GM18907 (cell line): Measurements from ENCODE around the gene CLSTN2.

Experiments
- ATAC-seq: cut with Tn5 transposase; IDR thresholded peaks from one replicate; pipeline ENCODE4 v1.9.1; 2021; ENCODE audit warnings: mild to moderate bottlenecking, moderate library complexity; ENCODE audit not compliant: unreplicated experiment

Gene CLSTN2

DNA sequence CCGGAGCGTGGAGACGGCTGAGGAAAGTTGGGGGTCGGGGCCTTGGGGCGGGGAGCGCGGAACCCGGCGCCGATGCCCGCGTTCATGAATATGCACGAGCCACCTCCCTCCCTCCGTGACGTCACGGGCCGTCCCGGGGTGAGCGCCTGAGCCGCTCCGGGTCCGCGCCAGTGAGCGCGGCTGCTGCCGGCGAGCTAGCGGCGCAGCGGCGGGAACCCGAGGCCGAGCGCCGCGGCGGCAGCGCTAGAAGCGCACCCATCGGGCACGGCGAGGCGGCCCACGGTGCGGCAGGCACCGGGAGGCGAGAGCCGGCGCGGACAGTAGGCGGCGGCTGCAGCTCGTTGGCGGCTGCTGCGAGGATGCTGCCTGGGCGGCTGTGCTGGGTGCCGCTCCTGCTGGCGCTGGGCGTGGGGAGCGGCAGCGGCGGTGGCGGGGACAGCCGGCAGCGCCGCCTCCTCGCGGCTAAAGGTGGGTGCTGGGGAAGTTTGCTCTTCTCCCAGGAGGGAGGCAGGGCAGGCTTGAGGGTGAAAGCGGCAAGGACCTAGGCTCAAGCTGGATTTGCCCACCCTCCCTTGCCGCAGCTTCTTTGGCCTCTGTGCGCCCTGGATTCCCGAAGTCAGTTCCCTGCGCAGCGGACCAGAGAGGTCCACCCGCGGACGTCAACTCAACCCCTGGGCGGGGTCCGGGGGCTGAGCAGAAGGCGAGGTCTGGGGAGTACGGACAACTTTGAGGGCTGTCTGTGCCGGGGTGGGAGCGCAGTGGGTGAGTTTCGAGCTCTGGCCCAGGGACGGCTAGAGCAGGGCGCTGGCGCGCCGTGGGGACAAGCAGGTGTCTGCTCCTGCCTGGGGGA is at the start of gene CLSTN2:
Gene CLSTN2, plus strand, starts transcription at position 170 of the 850 bp plus-strand sequence.
- peak; percentile 64 for ATAC-seq

DNA sequence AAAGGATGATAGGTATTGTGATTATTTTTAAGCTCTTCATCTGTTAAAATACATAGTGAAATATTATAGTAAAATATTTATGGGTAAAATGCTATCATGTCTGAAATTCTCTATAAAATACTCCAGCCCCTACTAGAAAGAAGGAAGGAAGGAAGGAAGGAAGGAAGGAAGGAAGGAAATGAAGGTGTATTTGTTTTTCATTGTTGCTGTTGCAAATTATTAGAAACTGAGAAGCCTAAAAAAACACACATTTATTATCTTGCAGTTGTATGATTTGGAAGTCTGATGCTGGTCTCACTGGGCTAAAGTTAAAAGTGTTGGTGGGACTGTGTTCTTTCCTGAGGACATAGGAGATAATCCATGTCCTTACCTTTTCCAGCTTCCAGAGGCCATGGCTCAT is 47.6 kb upstream of the CLSTN2 start:
- no peak for ATAC-seq

DNA sequence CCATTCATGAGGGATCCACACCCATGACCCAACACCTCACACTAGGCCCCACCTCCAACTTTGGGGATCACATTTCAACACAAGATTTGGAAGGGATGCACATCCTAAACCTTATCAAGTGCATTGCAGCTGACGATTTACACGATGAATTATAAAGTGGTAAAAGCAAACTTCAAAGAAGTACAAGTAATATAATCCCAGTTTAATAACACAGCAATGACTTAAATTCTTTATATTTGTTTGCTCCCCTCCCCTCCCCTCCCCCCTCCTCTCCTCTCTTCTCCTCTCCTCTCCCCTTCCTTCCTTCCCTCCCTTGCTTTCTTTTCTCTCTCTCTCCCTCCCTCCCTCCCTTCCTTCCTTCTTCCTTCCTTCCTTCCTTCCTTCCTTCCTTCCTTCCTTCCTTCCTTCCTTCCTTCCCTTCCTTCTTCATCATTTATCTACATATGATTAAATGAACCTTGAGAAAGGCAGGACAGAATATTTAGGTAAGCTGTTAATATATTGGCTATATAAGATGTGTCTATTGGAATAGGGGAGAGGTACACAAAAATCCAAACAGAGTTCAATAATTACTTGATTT is 46.3 kb upstream of the CLSTN2 start:
- ATAC-seq: no peak

DNA sequence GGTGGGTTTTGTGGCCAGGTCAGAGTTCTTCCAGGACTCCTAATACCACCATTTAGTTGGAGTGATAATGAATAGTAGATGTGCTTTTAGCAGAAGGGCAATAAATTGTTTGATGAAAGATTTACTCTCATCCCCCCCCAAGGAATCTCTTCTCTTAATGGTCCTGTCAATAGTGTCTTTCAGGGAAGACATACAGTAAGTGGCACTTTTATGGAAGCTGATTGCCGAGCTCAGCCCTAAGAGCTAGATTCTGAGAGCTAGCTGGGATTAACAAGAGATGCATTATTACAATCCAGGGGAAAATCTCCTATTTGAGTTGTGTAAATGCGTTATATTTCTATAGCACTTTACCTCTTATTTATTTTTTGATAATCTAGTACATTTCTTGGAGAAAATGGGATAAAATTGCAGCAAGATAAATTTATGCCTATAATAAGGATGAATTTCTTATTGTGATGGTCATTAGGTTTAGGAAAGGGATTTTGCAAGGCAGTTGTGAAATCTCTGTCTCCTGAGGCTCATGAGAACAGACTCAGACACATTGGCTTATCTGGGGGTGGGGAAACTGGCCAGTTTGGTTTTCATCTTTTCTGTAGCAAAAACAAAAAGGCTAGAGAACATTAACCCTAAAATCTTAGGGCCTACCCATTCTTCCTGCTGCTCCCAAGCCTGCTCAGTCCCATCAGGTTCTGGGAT is 41.6 kb upstream of the CLSTN2 start:
- ATAC-seq: no peak

DNA sequence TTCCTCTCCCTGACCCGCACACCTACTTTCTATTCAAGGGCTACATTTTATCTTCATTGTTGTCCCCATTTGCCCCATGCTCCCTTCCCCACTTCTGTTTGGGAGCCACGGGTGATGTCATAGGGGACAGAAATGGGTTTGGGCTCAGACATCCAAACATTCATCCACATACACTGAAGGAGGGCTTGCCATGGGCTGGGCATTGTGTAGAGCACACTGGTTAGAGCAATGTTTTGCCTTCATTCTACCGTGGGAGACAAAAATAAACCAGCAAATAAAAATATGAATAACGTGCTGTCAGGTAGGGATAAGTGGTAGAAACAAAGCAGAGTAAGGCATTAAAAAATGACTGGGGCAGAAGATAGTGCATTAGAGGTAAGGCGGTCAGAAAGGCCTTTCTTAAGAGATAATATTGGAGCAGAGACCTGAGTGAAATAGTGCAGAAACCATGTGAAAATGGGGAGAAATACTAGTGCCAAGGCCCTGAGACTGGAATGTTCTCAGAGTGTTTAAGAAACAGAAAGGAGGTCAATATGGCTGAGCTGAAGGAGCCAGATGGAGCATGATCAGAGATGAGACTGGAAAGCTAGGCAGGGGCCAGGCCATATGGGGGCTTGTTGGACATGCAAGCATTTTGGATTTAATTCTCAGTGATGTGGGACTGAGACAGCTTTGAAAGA is 40.9 kb upstream of the CLSTN2 start:
- ATAC-seq: no peak

DNA sequence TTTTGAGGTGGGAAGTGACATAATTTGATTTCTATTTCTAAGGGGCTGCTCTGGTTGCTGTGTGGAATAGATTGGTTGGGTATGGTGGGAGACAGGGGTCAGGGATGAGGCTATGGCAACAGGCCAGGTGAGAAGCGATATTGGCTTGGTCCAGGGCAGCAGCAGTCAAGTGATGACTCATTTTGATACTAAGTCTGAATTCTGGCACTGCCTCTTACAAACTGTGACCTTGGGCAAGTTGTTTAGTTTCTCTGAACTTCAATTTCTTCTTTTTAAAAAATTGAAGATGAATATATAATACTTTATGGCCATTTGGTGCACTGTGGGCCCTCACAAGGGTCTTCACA is 40.4 kb upstream of the CLSTN2 start:
- ATAC-seq: no peak

DNA sequence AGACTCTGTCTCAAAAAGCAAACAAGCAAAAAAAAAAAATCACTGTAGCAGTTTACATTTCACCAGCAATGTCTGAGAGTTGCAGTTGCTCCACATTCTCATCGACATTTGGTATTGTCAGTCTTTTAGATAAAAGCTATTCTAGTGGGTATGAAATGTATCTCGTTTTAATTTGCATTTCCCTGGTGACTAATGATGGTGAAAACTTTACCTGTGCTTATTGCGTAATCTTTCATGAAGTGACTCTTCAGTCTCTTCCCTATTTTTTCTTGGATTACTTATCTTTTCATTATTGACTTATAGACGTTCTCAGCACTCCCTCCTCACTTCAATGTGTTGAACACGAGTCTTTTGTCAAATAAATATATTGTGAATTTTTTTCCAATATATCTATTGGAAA is 37.2 kb upstream of the CLSTN2 start:
- ATAC-seq: no peak

DNA sequence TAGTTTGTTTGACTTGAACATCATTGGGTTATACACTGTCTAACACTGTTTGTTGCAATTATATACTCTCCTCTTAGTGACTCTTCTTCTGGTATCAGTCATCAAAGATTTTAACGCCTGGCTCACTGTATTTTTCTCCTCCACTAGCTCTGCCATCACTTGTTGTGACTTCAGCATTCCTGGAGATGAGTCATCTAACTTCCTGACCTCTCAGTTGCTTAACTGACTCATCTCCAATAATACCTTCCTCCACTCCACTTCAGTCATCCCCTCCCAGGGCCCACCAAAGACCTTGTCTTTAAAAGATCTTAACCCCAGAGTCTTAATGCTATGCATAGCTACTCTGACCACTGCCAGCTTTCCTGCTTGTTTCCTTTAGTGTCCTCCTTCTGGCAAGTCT is 28.6 kb upstream of the CLSTN2 start:
- ATAC-seq: no peak

DNA sequence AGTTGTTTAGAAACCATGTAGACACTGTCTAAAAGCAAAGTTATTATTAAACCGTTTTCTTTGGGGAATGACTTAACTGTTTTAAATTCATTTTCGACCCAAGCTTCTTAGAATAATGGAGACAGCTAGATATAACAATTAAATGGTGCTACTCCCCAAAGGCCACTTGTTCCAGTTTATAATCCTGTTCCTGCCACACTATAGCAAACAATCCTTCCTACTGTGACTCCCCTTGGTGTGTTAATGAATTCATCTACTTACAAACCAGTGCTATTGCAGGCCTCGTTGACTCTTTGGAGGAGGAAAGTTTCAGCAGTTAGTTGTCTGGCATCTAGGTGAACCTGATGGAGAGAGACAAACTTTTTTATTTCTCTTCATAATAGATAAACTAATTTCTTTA is 25.2 kb upstream of the CLSTN2 start:
- ATAC-seq: no peak

DNA sequence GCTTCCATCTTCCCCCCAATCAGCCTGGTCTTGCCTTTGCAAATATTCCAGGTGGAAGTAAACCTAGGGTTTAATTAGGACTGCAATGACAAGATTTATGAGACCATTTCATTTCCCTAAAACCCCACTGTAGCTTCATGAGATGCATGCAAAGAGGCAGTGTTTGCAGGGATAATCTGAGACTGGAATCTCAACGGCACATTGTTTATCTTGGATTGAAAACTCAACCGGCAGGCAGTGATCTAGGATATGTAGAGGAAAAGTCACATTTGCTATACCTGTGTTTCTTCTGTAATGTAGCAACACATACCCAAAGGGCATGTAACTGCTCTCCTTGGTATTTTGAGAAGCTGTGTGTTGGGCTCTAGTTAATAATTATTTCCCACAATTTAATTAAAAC is 18.7 kb upstream of the CLSTN2 start:
- ATAC-seq: no peak

DNA sequence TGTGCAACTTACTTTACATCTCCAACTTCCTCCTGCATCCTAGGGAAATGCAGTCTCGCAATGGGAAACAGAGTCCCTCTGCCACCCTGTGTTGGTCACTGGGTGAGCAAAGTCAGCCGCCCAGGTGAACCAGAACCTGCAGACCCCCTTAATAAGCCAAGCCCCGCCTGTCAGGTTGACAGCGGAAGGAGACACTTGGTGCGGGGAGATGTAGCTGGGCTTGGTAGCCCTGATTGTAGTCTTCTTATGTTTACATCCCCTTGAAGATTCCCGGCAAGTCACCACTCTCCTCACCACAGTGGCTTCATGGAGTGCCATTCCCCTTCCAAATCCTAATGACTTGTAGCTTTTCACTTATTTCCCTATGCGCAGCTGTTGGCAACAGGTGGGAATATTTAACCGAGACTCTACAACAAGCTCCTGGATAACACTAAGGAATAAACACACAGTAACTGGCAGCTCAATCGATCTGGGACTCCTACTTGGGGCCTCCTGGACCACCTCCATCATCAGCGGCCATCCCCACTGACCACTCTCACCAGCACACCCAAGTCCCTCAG is 17.7 kb upstream of the CLSTN2 start:
- ATAC-seq: no peak

DNA sequence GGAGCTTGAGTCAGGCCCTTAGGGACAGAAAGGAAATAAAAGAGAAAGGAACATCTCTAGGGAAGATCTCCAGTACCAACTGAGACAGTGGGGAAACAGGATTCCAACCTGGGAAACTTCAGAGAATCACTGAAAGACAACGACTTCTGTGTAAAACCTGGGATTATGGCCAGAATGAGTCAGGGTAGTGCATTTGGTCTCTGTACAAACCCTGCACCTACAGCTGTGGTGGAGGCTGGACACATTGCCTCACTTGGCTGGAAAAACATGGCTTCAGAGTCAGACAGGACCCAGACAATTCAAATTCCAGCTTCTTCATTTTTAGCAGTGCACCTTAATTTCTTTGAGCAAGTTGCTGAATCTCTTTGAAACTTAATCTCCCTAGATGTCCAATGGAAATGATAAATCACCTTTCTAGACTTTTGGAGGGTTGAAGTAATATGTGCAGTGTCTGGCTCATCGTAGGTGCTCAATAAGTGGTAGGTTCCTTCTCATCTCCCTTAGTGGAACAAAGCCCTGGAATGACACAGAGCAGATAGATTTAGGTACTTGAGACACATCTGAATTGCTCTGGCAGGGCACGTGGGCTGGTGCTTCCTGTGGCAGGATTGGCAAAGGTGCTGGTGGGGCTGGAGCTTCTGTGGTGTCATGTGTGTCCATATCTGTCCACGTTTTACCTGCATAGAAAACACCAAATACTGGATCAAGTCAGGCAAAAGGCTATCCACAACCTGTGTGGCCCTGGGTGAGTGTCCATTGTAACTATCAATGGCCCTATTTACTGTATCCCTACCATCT is 6.1 kb upstream of the CLSTN2 start:
- ATAC-seq: no peak

DNA sequence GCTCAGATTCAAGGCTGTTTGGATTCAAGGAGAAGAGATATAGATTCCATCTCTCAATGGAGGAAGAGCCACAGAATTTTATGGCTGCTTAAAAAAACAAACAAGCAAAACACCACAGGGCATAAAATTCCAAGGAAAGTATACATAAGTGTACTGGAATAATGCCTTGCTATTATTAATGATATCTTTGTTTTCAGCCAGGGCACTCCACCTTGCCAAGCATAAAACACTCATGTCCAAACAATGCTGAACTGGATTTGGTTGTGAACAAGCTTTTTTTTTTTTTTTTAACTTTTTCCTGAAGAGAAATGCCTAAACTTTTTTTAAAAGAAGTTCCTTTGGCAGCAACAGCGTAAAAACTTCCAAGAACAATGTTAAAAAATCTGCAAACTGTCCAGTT is 4.8 kb upstream of the CLSTN2 start:
- ATAC-seq: no peak

DNA sequence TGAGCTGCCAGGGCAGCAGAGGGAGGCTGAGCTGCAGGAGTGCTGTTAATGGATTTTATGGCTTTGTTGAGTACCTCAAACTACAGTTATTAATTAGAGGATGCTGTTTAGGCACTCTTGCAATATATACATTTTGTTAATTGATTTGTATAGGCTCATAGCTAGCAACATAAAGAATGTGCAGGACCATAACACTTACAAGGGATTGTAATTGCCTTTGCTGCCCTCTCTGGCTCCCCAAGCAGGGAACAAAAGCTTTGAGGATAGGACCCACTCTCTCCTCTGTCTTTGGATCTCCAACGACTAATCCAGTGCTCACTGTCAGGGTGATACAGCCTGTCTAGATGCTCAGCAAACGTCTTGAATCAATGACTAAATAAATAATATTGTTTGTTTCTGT is 1.2 kb upstream of the CLSTN2 start:
- no peak for ATAC-seq

DNA sequence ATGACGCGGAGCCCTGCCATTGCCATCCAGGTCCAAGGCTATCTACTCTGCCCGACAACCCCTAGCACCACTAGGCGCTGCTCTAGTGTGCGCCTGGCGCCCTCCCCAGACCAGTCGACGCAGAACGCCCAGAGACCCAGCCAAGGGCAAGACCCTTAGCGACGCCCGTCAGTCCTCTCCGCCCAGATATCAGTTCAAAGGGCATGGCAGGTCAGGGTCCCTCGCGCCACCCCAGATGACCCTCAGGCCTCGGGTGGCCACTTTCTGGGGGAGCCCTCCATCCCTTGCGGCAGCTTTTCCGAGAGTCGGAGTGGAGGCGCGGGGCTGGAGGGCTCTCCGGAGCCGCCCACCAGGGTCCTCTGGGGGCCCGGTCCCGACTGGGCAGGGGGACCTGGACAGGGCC is 371 bp upstream of the CLSTN2 start:
- peak; percentile 43 for ATAC-seq

DNA sequence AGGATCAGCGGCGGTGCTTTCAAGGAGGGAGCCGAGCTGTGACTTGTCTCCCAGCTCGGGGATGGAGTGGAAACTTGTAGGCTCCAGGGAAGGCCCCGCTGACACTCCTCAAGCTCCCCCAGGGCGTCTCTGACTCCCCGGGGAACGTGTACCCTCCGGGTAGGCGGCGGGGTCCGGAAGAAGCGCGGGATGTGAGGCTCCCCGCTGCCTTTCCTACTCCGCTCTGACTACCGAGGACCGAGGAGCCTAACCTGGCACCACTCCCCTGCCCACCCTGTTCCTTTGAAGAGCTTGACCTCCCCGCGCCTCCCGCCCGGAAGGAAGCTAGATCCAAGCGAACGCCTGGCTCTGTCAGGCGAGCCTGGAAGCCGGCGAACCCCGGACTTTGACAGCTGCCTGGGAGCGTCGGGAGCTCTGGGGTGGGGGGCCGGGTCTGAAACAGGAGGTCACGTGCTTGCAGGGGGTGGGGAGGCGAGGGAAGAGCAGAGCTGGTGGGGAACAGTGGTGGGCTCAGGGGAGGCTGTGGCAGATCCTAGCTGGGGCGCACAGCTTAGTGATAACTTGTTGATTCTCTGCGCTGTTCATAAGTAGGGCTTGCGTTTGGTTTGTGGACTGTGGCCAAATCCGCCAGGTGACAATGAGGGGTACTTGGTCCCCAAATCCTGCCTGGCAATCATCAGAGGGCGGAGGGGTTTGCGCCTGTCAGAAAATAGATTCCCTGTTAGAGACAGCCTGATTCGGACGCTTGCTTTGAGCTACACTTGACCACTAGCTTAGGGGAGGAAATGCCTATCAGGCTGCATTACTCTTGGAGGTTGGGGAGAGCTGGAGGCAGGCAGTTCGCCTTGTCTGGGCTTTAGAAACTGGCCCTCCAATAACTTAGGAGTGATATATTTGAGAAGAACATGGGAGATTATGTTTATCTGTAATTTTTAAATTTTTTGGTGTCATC is 1.2 kb downstream of the CLSTN2 start:
- ATAC-seq: no peak

DNA sequence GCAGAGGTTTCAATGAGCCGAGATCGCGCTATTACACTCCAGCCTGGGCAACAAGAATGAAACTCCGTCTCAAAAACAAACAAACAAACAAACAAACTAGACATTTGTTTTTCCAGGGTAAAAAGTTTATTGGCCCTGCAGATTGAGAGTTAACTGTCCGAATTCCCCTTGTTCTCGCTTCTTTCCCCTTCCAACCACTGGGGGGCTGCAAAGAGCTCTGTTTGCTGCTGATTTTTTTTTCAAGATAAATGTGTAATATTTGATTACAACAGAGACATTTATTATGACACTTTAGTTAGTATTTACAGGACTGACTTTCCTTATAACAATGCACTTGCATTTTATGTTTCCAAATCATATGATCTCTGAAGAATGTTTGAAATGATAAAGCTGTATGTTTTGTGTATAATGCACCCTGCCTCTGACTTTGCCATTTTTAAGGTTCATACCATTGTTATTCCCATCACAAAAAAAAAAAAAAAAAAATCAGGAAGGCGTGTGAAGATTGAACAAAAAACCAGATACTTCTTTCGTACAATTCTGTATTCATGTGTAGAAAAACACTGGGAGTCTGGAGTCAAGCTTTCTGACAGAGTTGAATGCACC is 2.8 kb downstream of the CLSTN2 start:
- ATAC-seq: no peak

DNA sequence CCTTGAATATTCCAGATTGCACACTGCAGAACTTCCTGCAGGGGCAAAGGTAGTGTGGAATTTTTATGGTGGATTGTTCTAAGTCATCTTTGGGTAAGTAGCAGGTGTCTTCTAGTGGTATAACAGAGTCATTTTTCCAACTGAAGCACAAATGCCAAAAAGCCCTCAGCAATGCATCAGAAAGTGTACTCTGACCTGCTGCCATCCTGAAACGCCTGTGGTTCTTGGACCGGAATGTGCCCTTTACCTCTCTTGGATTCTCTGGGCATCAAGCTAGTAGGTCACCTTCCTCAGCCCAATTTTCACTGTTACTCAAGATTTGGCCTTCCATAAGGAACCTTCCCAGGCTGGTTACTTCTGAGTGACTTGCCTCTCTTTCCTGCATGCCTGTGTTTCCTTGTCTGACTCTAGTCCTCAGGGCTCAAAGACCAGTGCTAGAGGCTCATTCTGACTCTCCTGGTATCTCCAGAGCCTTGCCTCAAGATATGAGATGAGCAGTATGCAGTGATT is 4.8 kb downstream of the CLSTN2 start:
- no peak for ATAC-seq

DNA sequence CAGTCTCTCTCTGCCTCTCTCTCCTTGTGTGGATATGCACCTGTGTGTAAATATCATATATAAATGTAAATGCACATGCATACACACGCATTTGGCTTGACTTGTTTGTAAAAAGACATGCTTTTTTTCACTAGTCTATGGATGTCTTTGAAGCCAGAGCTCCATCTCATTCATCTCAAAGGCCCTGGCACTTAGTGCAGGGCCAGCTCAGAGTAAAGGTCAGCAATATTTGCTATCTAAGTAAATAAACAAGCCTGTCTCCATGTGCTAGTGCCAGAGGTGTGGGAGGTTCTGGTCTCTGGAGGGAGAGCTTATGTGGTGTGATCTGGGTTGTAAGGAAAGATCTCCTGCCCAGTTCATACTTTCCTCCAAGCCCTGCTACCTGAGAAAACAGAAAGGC is 5.6 kb downstream of the CLSTN2 start:
- no peak for ATAC-seq
